Erythroblast (primary cell): Measurements from ENCODE around the gene LRRC46.

Source experiments
- GATA1 ChIP-seq: IDR thresholded peaks from 2 replicates; pipeline ENCODE4 v1.6.1; 2011; ENCODE audit warnings: low read depth, mild to moderate bottlenecking, control low read depth, low read length, moderate library complexity
- POLR2A ChIP-seq: IDR thresholded peaks from 2 replicates; pipeline ENCODE4 v1.6.1; 2011; ENCODE audit warnings: mild to moderate bottlenecking, low read length

DNA sequence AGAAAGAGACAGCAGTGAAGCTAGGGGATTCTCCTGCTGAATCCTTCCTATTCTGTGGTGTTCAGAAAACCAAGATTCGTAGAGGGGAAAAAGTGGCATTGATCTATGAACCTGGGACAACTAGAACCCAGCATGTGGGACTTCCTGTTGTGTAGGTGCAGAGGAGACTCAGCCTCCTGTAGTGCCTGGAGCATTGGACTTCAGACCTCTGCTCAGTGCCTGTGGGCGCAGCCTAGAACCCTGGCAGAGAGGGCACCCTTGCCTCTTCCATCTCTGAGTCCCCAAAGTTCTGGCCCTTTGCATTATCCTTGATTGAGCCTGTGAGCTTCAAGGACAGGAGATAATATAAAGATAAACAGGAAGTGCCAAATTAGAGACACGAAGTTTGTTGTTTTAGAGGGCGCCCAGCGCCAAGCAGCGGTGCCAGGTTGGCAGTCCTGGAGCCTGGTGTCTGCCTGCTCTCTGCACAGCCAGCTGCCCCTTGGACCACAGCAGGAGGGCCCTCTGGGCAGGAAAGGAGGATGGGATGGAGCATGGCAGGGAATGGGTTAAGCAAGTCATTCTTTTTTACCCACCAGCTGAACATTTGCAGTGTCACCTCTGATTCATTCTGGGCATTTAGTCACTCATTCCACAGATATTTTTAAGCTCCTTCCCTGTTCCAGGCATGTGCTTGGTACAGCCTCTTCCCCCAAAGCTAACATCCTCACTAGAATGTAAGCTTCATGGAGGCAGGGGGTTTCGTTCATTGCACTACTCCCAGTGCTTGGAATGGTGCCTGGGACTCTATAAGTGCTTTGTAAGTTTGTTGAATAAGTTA, 31.4 kb downstream of the LRRC46 start:
- TF ChIP-seq POLR2A (no peak), GATA1 (no peak)
